22Rv1 (cell line): ENCODE results near the gene XXYLT1.

Experiments
- H3K27ac ChIP-seq: fragments of 450-650 bp; 2 replicates; pipeline ENCODE4 v1.5.1; 2017
- ZFX ChIP-seq: fragments of 450-650 bp; IDR thresholded peaks from 2 replicates; pipeline ENCODE4 v1.6.1; 2017; ENCODE audit warnings: antibody characterized with exemption, borderline replicate concordance
- TF ChIP-seq, protein P1 (sequence below): fragments of 450-650 bp; IDR thresholded peaks from 2 replicates; pipeline ENCODE4 v1.5.1; 2017; ENCODE audit warnings: mild to moderate bottlenecking

XXYLT1 gene

GRCh38 chr3:195208631-195209030 is 62.3 kb downstream of the XXYLT1 start:
- H3K27ac ChIP-seq: no peak overlapping the region
- TF ChIP-seq, protein P1, sequence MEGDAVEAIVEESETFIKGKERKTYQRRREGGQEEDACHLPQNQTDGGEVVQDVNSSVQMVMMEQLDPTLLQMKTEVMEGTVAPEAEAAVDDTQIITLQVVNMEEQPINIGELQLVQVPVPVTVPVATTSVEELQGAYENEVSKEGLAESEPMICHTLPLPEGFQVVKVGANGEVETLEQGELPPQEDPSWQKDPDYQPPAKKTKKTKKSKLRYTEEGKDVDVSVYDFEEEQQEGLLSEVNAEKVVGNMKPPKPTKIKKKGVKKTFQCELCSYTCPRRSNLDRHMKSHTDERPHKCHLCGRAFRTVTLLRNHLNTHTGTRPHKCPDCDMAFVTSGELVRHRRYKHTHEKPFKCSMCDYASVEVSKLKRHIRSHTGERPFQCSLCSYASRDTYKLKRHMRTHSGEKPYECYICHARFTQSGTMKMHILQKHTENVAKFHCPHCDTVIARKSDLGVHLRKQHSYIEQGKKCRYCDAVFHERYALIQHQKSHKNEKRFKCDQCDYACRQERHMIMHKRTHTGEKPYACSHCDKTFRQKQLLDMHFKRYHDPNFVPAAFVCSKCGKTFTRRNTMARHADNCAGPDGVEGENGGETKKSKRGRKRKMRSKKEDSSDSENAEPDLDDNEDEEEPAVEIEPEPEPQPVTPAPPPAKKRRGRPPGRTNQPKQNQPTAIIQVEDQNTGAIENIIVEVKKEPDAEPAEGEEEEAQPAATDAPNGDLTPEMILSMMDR: no peak
- no peak for TF ChIP-seq ZFX

- no peak overlapping the region for H3K27ac ChIP-seq
- TF ChIP-seq, protein P1: no peak
- TF ChIP-seq ZFX: no peak
Measured at GRCh38 chr3:195208183-195208582, 62.8 kb downstream of the XXYLT1 start.

- no peak for TF ChIP-seq ZFX
- H3K27ac ChIP-seq: no peak overlapping the region
Measured at GRCh38 chr3:195207731-195208130, 63.2 kb downstream of the XXYLT1 start.

DNA sequence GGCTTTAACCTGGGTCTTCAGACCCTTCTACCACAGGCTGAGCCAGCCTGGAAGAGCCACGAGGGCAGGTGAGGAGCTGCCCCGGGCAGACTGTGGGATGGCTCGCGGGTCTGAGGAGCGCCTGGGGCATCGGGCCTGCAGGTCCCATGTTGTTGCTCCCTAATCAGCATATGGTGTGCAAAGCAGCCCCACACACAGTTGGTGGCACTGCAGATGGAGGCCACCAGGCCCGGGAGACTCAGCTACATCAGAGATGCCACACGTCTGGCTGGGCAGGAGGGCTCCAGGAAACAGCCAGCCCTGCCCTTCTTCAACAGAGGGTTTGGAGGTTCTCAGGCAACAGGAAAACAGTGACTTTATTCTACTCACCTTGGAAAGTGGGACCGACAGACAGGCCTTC is 63.9 kb downstream of the XXYLT1 start:
- TF ChIP-seq, protein P1: no peak
- TF ChIP-seq ZFX: no peak
- no peak overlapping the region for H3K27ac ChIP-seq

- H3K27ac ChIP-seq: no peak overlapping the region
- TF ChIP-seq, protein P1: no peak
- TF ChIP-seq ZFX: no peak
Measured at GRCh38 chr3:195204360-195205163, 66.4 kb downstream of the XXYLT1 start.

GRCh38 chr3:195203606-195204005 is 67.4 kb downstream of the XXYLT1 start:
- TF ChIP-seq, protein P1: no peak
- TF ChIP-seq ZFX: no peak
- H3K27ac ChIP-seq: no peak overlapping the region

- TF ChIP-seq ZFX: no peak
- TF ChIP-seq, protein P1: no peak
- H3K27ac ChIP-seq: no peak overlapping the region
Measured at GRCh38 chr3:195201295-195201694, 69.7 kb downstream of the XXYLT1 start.
